Liver (tissue), 9 donors: Measurements from ENCODE around the gene PEMT. TPM values are rescaled to one million over a fixed set of nuclear protein-coding genes. Genes with fewer than 3 reads are reported as not detected.
"Not testable (repeated sequence)": the region's sequence is repeated elsewhere in the genome, so short reads cannot be mapped to it uniquely, and the experiment has no call there.

Source experiments
- DNase-seq: peaks from one replicate; pipeline ENCODE4 v3.0.0-alpha.2; 2017; ENCODE audit warnings: low spot score
- H3K27ac ChIP-seq, 2 donors: one replicate each; pipeline ENCODE4 v1.7.0; 2013; ENCODE audit warnings: inconsistent platforms in 2 of 2, low read length in 2 of 2, control low read depth in 1 of 2, low read depth in 1 of 2, mild to moderate bottlenecking in 1 of 2
- H3K27me3 ChIP-seq, 4 donors: one replicate each; pipeline versions ENCODE4 v1.6.1 to v1.7.0; 2013; ENCODE audit warnings: low read length in 3 of 4, inconsistent platforms in 1 of 4, mild to moderate bottlenecking in 1 of 4, moderate library complexity in 1 of 4; ENCODE audit not compliant: control insufficient read depth in 4 of 4, insufficient read depth in 4 of 4
- H3K36me3 ChIP-seq, 4 donors: one replicate each; pipeline versions ENCODE4 v1.6.1 to v1.7.0; 2013; ENCODE audit warnings: low read length in 3 of 4, mild to moderate bottlenecking in 3 of 4, low read depth in 1 of 4, moderate library complexity in 1 of 4; ENCODE audit not compliant: control insufficient read depth in 4 of 4, insufficient read depth in 3 of 4
- H3K4me1 ChIP-seq, 4 donors: one replicate each; pipeline versions ENCODE4 v1.6.1 to v1.7.0; 2013; ENCODE audit warnings: low read length in 3 of 4, mild to moderate bottlenecking in 3 of 4, moderate library complexity in 1 of 4; ENCODE audit not compliant: control insufficient read depth in 4 of 4, insufficient read depth in 4 of 4
- H3K4me3 ChIP-seq, 3 donors: one replicate each; pipeline versions ENCODE4 v1.6.1 to v1.7.0; 2013; ENCODE audit warnings: low read length in 3 of 3, control low read depth in 1 of 3, low read depth in 1 of 3, mild to moderate bottlenecking in 1 of 3
- H3K9ac ChIP-seq, 2 donors: one replicate each; pipeline ENCODE4 v1.7.0; 2013; ENCODE audit warnings: low read length in 2 of 2, mild to moderate bottlenecking in 2 of 2, moderate library complexity in 2 of 2, control low read depth in 1 of 2, low read depth in 1 of 2
- H3K9me3 ChIP-seq, 4 donors: one replicate each; pipeline versions ENCODE4 v1.6.1 to v1.7.0; 2013; ENCODE audit warnings: low read length in 3 of 4; ENCODE audit not compliant: control insufficient read depth in 4 of 4
- CTCF ChIP-seq: fragments of 150-350 bp; IDR thresholded peaks from 2 replicates; pipeline ENCODE4 v1.5.1; 2017; ENCODE audit warnings: improper control_type of control experiment, low read depth, low read length; ENCODE audit not compliant: missing input control
- EGR1 ChIP-seq, 2 donors: IDR thresholded peaks; 2 replicates each; pipeline ENCODE4 v1.6.1; 2016 to 2018; ENCODE audit warnings: antibody characterized with exemption in 2 of 2, low read depth in 2 of 2
- FOXA1 ChIP-seq: IDR thresholded peaks from 2 replicates; pipeline ENCODE4 v1.6.1; 2016; ENCODE audit warnings: antibody characterized with exemption
- FOXA2 ChIP-seq: IDR thresholded peaks from 2 replicates; pipeline ENCODE4 v1.6.1; 2016; ENCODE audit warnings: antibody characterized with exemption
- HNF4G ChIP-seq: IDR thresholded peaks from 2 replicates; pipeline ENCODE4 v1.6.1; 2016; ENCODE audit warnings: antibody characterized with exemption
- MAX ChIP-seq: IDR thresholded peaks from 2 replicates; pipeline ENCODE4 v1.6.1; 2016; ENCODE audit warnings: antibody characterized with exemption
- NR2F2 ChIP-seq: IDR thresholded peaks from 2 replicates; pipeline ENCODE4 v1.6.1; 2016; ENCODE audit warnings: antibody characterized with exemption
- RAD21 ChIP-seq, 2 donors: IDR thresholded peaks; 2 replicates each; pipeline ENCODE4 v1.6.1; 2016; ENCODE audit warnings: antibody characterized with exemption in 2 of 2, mild to moderate bottlenecking in 2 of 2
- REST ChIP-seq: IDR thresholded peaks from 2 replicates; pipeline ENCODE4 v1.6.1; 2016; ENCODE audit warnings: antibody characterized with exemption, mild to moderate bottlenecking
- RXRA ChIP-seq, 2 donors: IDR thresholded peaks; 2 replicates each; pipeline ENCODE4 v1.6.1; 2017 to 2018; ENCODE audit warnings: antibody characterized with exemption in 2 of 2, mild to moderate bottlenecking in 1 of 2
- YY1 ChIP-seq: IDR thresholded peaks from 2 replicates; pipeline ENCODE4 v1.6.1; 2016; ENCODE audit warnings: antibody characterized with exemption, mild to moderate bottlenecking
- ZBTB33 ChIP-seq: IDR thresholded peaks from 2 replicates; pipeline ENCODE4 v1.6.1; 2016; ENCODE audit warnings: antibody characterized with exemption
- WGBS: extraction: QIAGEN DNeasy Blood & Tissue Kit; methylation state at CpG from one replicate; pipeline ENCODE4 v1.1.7; 2013; 5-methylcytosine and 5-hydroxymethylcytosine counted together
- polyA plus RNA-seq, 2 donors: library from polyadenylated mRNA; stranded (reverse) in 1 of 2; unstranded in 1 of 2; fragments of 200-250 nt in 1 of 2; fragments of >200 nt in 1 of 2; fragmentation: Nextera tagmentation in 1 of 2; extraction: Ambion mirVana in 1 of 2; gene quantifications; one replicate each; pipeline versions ENCODE4 v1.2.1 to v1.2.3, GENCODE V29; 2013 to 2015
- total RNA-seq, 2 donors: library from RNA; depleted of rRNA; stranded (reverse); fragments of >200 nt; gene quantifications; one replicate each; pipeline ENCODE4 v1.2.3, GENCODE V29; 2014
- donor health status: healthy.
- donor health status: healthy.
- donor health status: healthy.
- donor health status: healthy.
- donor health status: healthy.

PEMT gene
- total and polyA plus RNA-seq, 4 donors: 64.6 to 211 (median 184) TPM

DNA sequence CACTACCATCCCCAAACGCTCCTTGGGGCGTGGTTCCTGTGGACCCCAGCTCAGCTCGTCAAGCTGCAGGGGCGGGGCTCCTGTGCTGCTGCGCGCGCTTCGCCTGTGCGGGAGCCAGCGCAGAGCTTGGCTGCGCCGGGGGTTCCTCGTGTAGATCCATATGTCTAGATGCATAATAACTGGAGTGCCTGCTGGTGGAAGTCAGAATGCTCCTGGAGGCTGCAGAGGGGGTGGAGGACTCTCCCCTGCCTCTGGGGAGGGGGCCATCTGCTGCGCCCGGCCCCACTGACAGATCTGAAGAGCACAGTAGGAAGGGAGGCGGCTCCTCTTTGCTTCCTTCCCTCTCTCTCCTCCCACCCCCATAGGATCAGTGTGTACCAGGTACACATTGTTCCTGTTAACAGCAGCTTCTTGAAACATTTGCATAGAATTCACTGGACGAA is 99.9 kb downstream of the PEMT start:
- no peak for DNase-seq

DNA sequence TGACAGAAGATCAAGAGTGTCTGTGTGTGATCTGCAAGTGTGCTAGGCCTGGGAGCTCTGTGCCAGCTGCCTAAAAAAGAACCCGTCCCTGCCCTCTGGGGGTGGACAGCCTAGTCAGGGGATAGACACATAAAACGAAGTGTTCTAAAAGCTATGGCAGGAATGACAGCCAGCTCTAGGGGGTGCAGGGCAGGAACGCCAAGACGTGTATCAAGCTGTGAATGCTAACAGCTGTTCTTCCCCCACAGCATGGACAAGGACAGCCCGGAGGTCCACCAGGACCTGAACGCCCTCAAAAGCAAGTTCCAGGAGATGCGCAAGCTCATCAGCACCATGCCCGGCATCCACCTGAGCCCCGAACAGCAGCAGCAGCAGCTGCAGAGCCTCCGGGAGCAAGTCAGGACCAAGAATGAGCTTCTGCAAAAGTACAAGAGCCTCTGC is 100.5 kb downstream of the PEMT start:
- Histone ChIP-seq H3K4me3 (no peak overlapping the region), H3K4me1 (peaks cover 0 to 16% (median 7%) of the 10 kb centered on the region in 4 donors), H3K9ac (no peak overlapping the region), H3K27ac (no peak overlapping the region), H3K36me3 (peaks cover 7 to 29% (median 12%) of the 10 kb centered on the region in 4 donors), H3K9me3 (no peaks in the 10 kb centered on the region), H3K27me3 (no peaks in the 10 kb centered on the region)
- DNase-seq: no peak
- 96% methylated on average over 10 of the region's 10 CpGs for WGBS
- TF ChIP-seq NR2F2 (no peak), EGR1 (IDR thresholded peaks at IDR 0.05; ENCODE audit: low read depth in 2 of 2) (no peak), RXRA (IDR thresholded peaks at IDR 0.05) (no peak), CTCF (no peak), HNF4G (no peak), ZBTB33 (no peak), YY1 (no peak)

More for the DNA sequence above, 99.9 kb downstream of the PEMT start:
- Histone ChIP-seq H3K27me3 (no peaks in the 10 kb centered on the region), H3K27ac (no peak overlapping the region), H3K9me3 (no peaks in the 10 kb centered on the region), H3K4me3 (no peak overlapping the region), H3K36me3 (peaks cover 7 to 29% (median 11%) of the 10 kb centered on the region in 4 donors), H3K9ac (no peak overlapping the region), H3K4me1 (peaks cover 0 to 16% (median 7%) of the 10 kb centered on the region in 4 donors)
- no peak for TF ChIP-seq YY1
- TF ChIP-seq FOXA2: no peak
- 92% methylated on average over 17 of the region's 17 CpGs for WGBS

DNA sequence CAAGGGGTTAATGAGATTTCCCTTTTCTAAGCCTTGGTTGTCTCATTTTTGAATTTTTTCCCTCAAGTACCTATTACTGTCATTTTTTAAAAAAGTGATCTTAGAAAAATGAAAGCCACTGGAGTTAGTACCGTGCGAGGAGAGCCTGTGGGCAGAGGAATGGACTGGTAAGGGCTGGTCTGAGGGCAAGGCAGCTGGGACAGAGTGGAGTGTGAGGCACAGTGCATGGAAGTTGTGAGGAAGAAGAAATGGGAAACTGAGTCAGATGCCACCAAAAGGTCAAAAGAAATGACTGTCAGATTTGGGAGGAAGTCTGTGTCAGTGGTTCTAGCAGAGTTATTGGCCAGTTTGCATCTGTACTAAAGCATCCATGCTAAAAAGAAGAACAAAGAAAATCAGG is 103.5 kb downstream of the PEMT start:
- no peak overlapping the region for H3K9ac ChIP-seq
- no peaks in the 10 kb centered on the region for H3K4me1 ChIP-seq
- no peaks in the 10 kb centered on the region for H3K27me3 ChIP-seq
- peaks cover 7 to 29% (median 13%) of the 10 kb centered on the region in 4 donors for H3K36me3 ChIP-seq
- DNase-seq: no peak
- WGBS: over 99% methylated on average over 2 of the region's 2 CpGs
- TF ChIP-seq NR2F2 (no peak), MAX (no peak), FOXA1 (no peak), REST (no peak), RXRA (IDR thresholded peaks at IDR 0.05) (no peak), HNF4G (no peak), ZBTB33 (no peak), RAD21 (IDR thresholded peaks at IDR 0.05) (no peak)
- H3K4me3 ChIP-seq: no peak overlapping the region
- H3K27ac ChIP-seq: no peak overlapping the region
- H3K9me3 ChIP-seq: no peaks in the 10 kb centered on the region

DNA sequence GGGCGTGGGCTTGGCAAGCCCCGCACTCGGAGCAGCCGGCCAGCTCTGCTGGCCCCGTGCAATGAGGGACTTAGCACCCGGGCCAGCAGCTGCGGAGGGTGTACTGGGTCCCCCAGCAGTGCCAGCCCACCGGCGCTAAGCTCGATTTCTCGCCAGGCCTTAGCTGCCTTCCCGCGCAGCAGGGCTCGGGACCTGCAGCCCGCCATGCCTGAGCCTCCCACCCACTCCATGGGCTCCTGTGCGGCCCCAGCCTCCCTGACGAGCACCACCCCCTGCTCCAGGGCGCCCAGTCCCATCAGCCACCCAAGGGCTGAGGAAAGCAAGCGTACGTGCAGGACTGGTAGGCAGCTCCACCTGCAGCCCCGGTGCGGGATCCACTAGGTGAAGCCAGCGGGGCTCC is 105.1 kb downstream of the PEMT start:
- H3K4me3 ChIP-seq, DNase-seq, H3K27me3 ChIP-seq, H3K9me3 ChIP-seq, H3K9ac ChIP-seq, H3K27ac ChIP-seq, H3K4me1 ChIP-seq: not testable (repeated sequence)
- peaks cover 4 to 18% (median 8%) of the 10 kb centered on the region in 4 donors for H3K36me3 ChIP-seq
- 97% methylated on average over 23 of the region's 23 CpGs for WGBS
